DOHH2 (cell line): ENCODE data around the gene BHLHE23.

Source experiments
- CTCF ChIP-seq: fragments of 200-600 bp; sonication (generic); IDR thresholded peaks from one replicate; pipeline ENCODE4 v1.5.1; 2014; ENCODE audit warnings: antibody characterized with exemption, mild to moderate bottlenecking, low read depth, low read length; ENCODE audit not compliant: poor library complexity, severe bottlenecking
- EZH2phosphoT487 ChIP-seq: fragments of 200-600 bp; sonication (generic); IDR thresholded peaks from 2 replicates; pipeline ENCODE4 v1.6.1; 2017; ENCODE audit warnings: borderline replicate concordance, mild to moderate bottlenecking, antibody characterized with exemption, low read length, moderate library complexity, mixed read lengths

GRCh38 chr20:63051911-63052310 lies 45.1 kb upstream of the BHLHE23 start:
- no peak for TF ChIP-seq CTCF
- TF ChIP-seq EZH2phosphoT487, result no peak
